Ramos (cell line): ENCODE data around the gene FSIP1.

Experiments
- in situ Hi-C: fragments of 300-500 bp; cut with MboI; formaldehyde crosslinking; loops from one replicate; pipeline ENCODE4 v1.14.3; 2022; ENCODE audit warnings: low sequenced_read_pairs; ENCODE audit not compliant: unreplicated experiment

The FSIP1 gene

GRCh38 chr15:39589815-39590644 is 192.6 kb downstream of the FSIP1 start:
- in situ Hi-C loops, result loop anchor here (25.0 kb wide), 1 partner anchor 778 kb away; no protein-coding TSS in a partner anchor

GRCh38 chr15:39589193-39589814 is 193.3 kb downstream of the FSIP1 start:
- in situ Hi-C loops, result loop anchor here (25.0 kb wide), 1 partner anchor 777 kb away; no protein-coding TSS in a partner anchor

- in situ Hi-C loops, result loop anchor here (25.0 kb wide), 1 partner anchor 776 kb away; no protein-coding TSS in a partner anchor
Measured at GRCh38 chr15:39588531-39589192, 194.0 kb downstream of the FSIP1 start.

- in situ Hi-C loops, result loop anchor here (25.0 kb wide), 1 partner anchor 776 kb away; no protein-coding TSS in a partner anchor
Measured at GRCh38 chr15:39587731-39588530, 194.7 kb downstream of the FSIP1 start.

GRCh38 chr15:39587096-39587721 is 195.4 kb downstream of the FSIP1 start:
- in situ Hi-C loops, result loop anchor here (25.0 kb wide), 1 partner anchor 775 kb away; no protein-coding TSS in a partner anchor

- in situ Hi-C loops, result loop anchor here (25.0 kb wide), 1 partner anchor 774 kb away; no protein-coding TSS in a partner anchor
Measured at GRCh38 chr15:39586387-39587095, 196.1 kb downstream of the FSIP1 start.

- in situ Hi-C loops, result loop anchor here (25.0 kb wide), 1 partner anchor 774 kb away; no protein-coding TSS in a partner anchor
Measured at GRCh38 chr15:39585871-39586301, 196.8 kb downstream of the FSIP1 start.

- in situ Hi-C loops, result loop anchor here (25.0 kb wide), 1 partner anchor 773 kb away; no protein-coding TSS in a partner anchor
Measured at GRCh38 chr15:39585389-39585841, 197.2 kb downstream of the FSIP1 start.

- in situ Hi-C loops, result loop anchor here (25.0 kb wide), 1 partner anchor 773 kb away; no protein-coding TSS in a partner anchor
Measured at GRCh38 chr15:39584662-39585388, 197.8 kb downstream of the FSIP1 start.

GRCh38 chr15:39584266-39584659 is 198.4 kb downstream of the FSIP1 start:
- in situ Hi-C loops, result loop anchor here (25.0 kb wide), 1 partner anchor 772 kb away; no protein-coding TSS in a partner anchor

- in situ Hi-C loops, result loop anchor here (25.0 kb wide), 1 partner anchor 771 kb away; no protein-coding TSS in a partner anchor
Measured at GRCh38 chr15:39583596-39584265, 198.9 kb downstream of the FSIP1 start.

GRCh38 chr15:39582977-39583595 is 199.6 kb downstream of the FSIP1 start:
- in situ Hi-C loops, result loop anchor here (25.0 kb wide), 1 partner anchor 771 kb away; no protein-coding TSS in a partner anchor

GRCh38 chr15:39582286-39582976 is 200.2 kb downstream of the FSIP1 start:
- in situ Hi-C loops, result loop anchor here (25.0 kb wide), 1 partner anchor 770 kb away; no protein-coding TSS in a partner anchor

- in situ Hi-C loops, result loop anchor here (25.0 kb wide), 1 partner anchor 770 kb away; no protein-coding TSS in a partner anchor
Measured at GRCh38 chr15:39581793-39582285, 200.8 kb downstream of the FSIP1 start.

- in situ Hi-C loops, result loop anchor here (25.0 kb wide), 1 partner anchor 769 kb away; no protein-coding TSS in a partner anchor
Measured at GRCh38 chr15:39581242-39581792, 201.3 kb downstream of the FSIP1 start.
